ENCODE data around the gene BRME1. TPM values are rescaled to one million over a fixed set of nuclear protein-coding genes. Genes with fewer than 3 reads are reported as not detected.

BRME1 gene
- total and polyA plus RNA-seq, 2 of the 13 experiments (the other 11 are each of a cell fraction or from before 2014, with no cell fraction given): 0.74 to 1.5 TPM

- TF ChIP-seq ZNF276 (CRISPR knock-in tag; IDR thresholded peaks at IDR 0.05; ENCODE audit: low read depth) (peak; percentile 87), ZNF142 (CRISPR knock-in tag; IDR thresholded peaks at IDR 0.05) (no peak), KDM5B (CRISPR knock-in tag; IDR thresholded peaks at IDR 0.05; ENCODE audit: borderline replicate concordance) (peak; percentile 48; the same call in 1 of the 2 replicates), KLF15 (CRISPR knock-in tag; IDR thresholded peaks at IDR 0.05; ENCODE audit: borderline replicate concordance) (no peak), ZNF547 (CRISPR knock-in tag; IDR thresholded peaks at IDR 0.05) (no peak), SIN3B (IDR thresholded peaks at IDR 0.05; ENCODE audit: low read length) (peak; percentile 80), HOXA3 (CRISPR knock-in tag; IDR thresholded peaks at IDR 0.05) (peak; percentile 35; the same call in 1 of the 2 replicates), ZNF501 (CRISPR knock-in tag; IDR thresholded peaks at IDR 0.05) (peak; percentile 59), RFX3 (CRISPR knock-in tag; IDR thresholded peaks at IDR 0.05) (peak; percentile 89), SOX5 (CRISPR knock-in tag; IDR thresholded peaks at IDR 0.05; ENCODE audit: borderline replicate concordance) (0 out of 2 replicates have a peak, but pooled peaks have one; percentile 7), TFAP4 (IDR thresholded peaks at IDR 0.05; ENCODE audit: borderline replicate concordance, low read depth) (no peak), ZNF687 (CRISPR knock-in tag; IDR thresholded peaks at IDR 0.05) (0 out of 2 replicates have a peak, but pooled peaks have one; percentile 33), TBX2 (CRISPR knock-in tag; IDR thresholded peaks at IDR 0.05; ENCODE audit: borderline replicate concordance) (no peak; the same call in 1 of the 2 replicates), KDM5A (IDR thresholded peaks at IDR 0.05; ENCODE audit: borderline replicate concordance, low read length) (peak; percentile 81; the same call in 1 of the 2 replicates), SOX6 (IDR thresholded peaks at IDR 0.05) (no peak), SOX6 (CRISPR knock-in tag; IDR thresholded peaks at IDR 0.05) (0 out of 2 replicates have a peak, but pooled peaks have one; percentile 20)
These were observed 46.4 kb upstream of the BRME1 start, which contains the start of gene DCAF15 (continued) for GRCh38 chr19:13952154-13952930.
